HepG2 (cell line): Measurements from ENCODE around the gene BCL2L11. TPM values are rescaled to one million over a fixed set of nuclear protein-coding genes. Genes with fewer than 3 reads are reported as not detected.

Source experiments
- ATAC-seq: fragments of 200-7000 bp; cut with Tn5 transposase; 3 replicates; pipeline ENCODE4 v1.9.1; 2020; ENCODE audit warnings: mild to moderate bottlenecking, moderate library complexity
- BruUV-seq: library from RNA; stranded (reverse); fragments of 400-500 nt; replicated peaks from 2 replicates; lab custom pipeline; 2021; lab: Mats Ljungman, UMichigan
- CTCF ChIA-PET: fragments of 300-600 bp; formaldehyde crosslinking; extraction: SDS; loops from one replicate; lab custom pipeline; 2021; ENCODE audit warnings: low total read pairs, inconsistent platforms, low intra/inter-chr PET ratio; lab: Yijun Ruan, JAX
- POLR2A ChIA-PET: fragments of 350-600 bp; sonication (Branson Sonifier 250); formaldehyde crosslinking; loops from one replicate; lab custom pipeline; 2020; ENCODE audit warnings: antibody characterized with exemption, inconsistent platforms; lab: Yijun Ruan, JAX
- DNase-seq: peaks from one replicate; pipeline ENCODE4 v3.0.0-alpha.2; 2015; ENCODE audit warnings: low spot score
- FAIRE-seq: peaks from 3 replicates; lab custom pipeline; 2011; peaks lifted over from hg19 to GRCh38; lab: Jason Lieb, UNC
- H2AFZ ChIP-seq: one replicate; pipeline ENCODE4 v1.6.1; 2011; ENCODE audit warnings: low read length, inconsistent platforms
- H3K27ac ChIP-seq: fragments of 300-600 bp; 3 replicates; pipeline ENCODE4 v1.8.0; 2011; ENCODE audit warnings: mixed run types, mild to moderate bottlenecking, mixed read lengths, low read length, inconsistent platforms; ENCODE audit not compliant: insufficient read depth; ENCODE audit errors: extremely low read length
- H3K27me3 ChIP-seq, 2 experiments: fragments of 200-600 bp in 1 of 2; 2 replicates in 1 of 2; 3 replicates in 1 of 2; pipeline versions ENCODE4 v1.6.0 to v1.8.0; 2011; ENCODE audit warnings: low read length in 2 of 2, mild to moderate bottlenecking in 2 of 2, moderate library complexity in 2 of 2, inconsistent platforms in 1 of 2; ENCODE audit not compliant: insufficient read depth in 2 of 2, control insufficient read depth in 1 of 2
- H3K36me3 ChIP-seq, 2 experiments: fragments of 200-600 bp in 1 of 2; replicated peaks in 1 of 2; 2 replicates in 1 of 2; 3 replicates in 1 of 2; pipeline versions ENCODE4 v1.5.1 to v1.8.0; 2011; ENCODE audit warnings: low read length in 2 of 2, inconsistent platforms in 1 of 2; ENCODE audit not compliant: insufficient read depth in 2 of 2, control insufficient read depth in 1 of 2
- H3K4me1 ChIP-seq: 2 replicates; pipeline ENCODE4 v1.5.1; 2012; ENCODE audit warnings: low read length, inconsistent platforms; ENCODE audit not compliant: insufficient read depth
- H3K4me2 ChIP-seq: 2 replicates; pipeline ENCODE4 v1.6.0; 2011; ENCODE audit warnings: low read depth, low read length, inconsistent platforms
- H3K4me3 ChIP-seq, 3 experiments: fragments of 200-600 bp in 1 of 3; sonication (generic), shearing (Covaris generic) in 1 of 3; replicated peaks in 1 of 3; 2 replicates each; pipeline ENCODE4 v1.5.1; 2011 to 2016; ENCODE audit warnings: low read length in 3 of 3, inconsistent platforms in 2 of 3, low read depth in 2 of 3, mild to moderate bottlenecking in 2 of 3, control low read depth in 1 of 3, mixed read lengths in 1 of 3; ENCODE audit not compliant: insufficient read depth in 1 of 3
- H3K79me2 ChIP-seq: one replicate; pipeline ENCODE4 v1.6.1; 2011; ENCODE audit warnings: low read length, inconsistent platforms; ENCODE audit not compliant: insufficient read depth
- H3K9ac ChIP-seq: 2 replicates; pipeline ENCODE4 v1.6.0; 2011; ENCODE audit warnings: mild to moderate bottlenecking, low read depth, low read length, inconsistent platforms; ENCODE audit not compliant: insufficient read depth
- H3K9me3 ChIP-seq: 2 replicates; pipeline ENCODE4 v1.5.1; 2012; ENCODE audit warnings: mild to moderate bottlenecking, low read length
- H4K20me1 ChIP-seq: 2 replicates; pipeline ENCODE4 v1.6.0; 2011; ENCODE audit warnings: inconsistent platforms, mild to moderate bottlenecking, low read length, moderate library complexity; ENCODE audit not compliant: insufficient read depth
- CEBPG ChIP-seq: IDR thresholded peaks from 2 replicates; pipeline ENCODE4 v1.6.1; 2016
- CENPT ChIP-seq: sonication (generic); formaldehyde crosslinking; IDR thresholded peaks from 2 replicates; pipeline ENCODE4 v1.8.0; 2022; ENCODE audit warnings: low read depth, mild to moderate bottlenecking, moderate library complexity, missing genetic modification reagents
- ISX ChIP-seq: sonication (generic); formaldehyde crosslinking; conservative IDR thresholded peaks from 2 replicates; pipeline ENCODE4 v1.5.0; 2020; ENCODE audit warnings: missing genetic modification reagents
- RFXANK ChIP-seq: IDR thresholded peaks from 2 replicates; pipeline ENCODE4 v1.6.1; 2016
- STAT5B ChIP-seq: sonication (generic); formaldehyde crosslinking; IDR thresholded peaks from 2 replicates; pipeline ENCODE4 v1.4.0; 2020; ENCODE audit warnings: missing genetic modification reagents
- ZMYM4 ChIP-seq: sonication (generic); formaldehyde crosslinking; IDR thresholded peaks from 2 replicates; pipeline ENCODE4 v1.8.1; 2023; ENCODE audit warnings: mild to moderate bottlenecking, missing genetic modification reagents
- ZNF234 ChIP-seq: sonication (generic); formaldehyde crosslinking; conservative IDR thresholded peaks from 2 replicates; pipeline ENCODE4 v1.5.1; 2020; ENCODE audit warnings: mild to moderate bottlenecking, missing genetic modification reagents
- ZNF616 ChIP-seq: sonication (generic); formaldehyde crosslinking; IDR thresholded peaks from 2 replicates; pipeline ENCODE4 v1.5.0; 2020; ENCODE audit warnings: low read depth, mild to moderate bottlenecking, missing genetic modification reagents
- ZNF747 ChIP-seq: sonication (generic); formaldehyde crosslinking; IDR thresholded peaks from 2 replicates; pipeline ENCODE4 v1.8.1; 2023; ENCODE audit warnings: missing genetic modification reagents, mild to moderate bottlenecking, borderline replicate concordance
- WGBS: methylation state at CpG from one replicate; pipeline ENCODE4 v1.1.6; 2017; ENCODE audit warnings: low lambda C conversion rate; 5-methylcytosine and 5-hydroxymethylcytosine counted together
- in situ Hi-C: cut with HindIII; loops from 2 replicates; pipeline ENCODE4 v1.10.0; 2017; ENCODE audit warnings: low pct_unique_long_range_greater_than_20kb; ENCODE audit not compliant: extremely low pct_ligation_motif_present
- intact Hi-C: fragments of 100-400 bp; cut with micrococcal nuclease; formaldehyde crosslinking; loops from one replicate; pipeline ENCODE4 v1.10.0; 2022; ENCODE audit not compliant: unreplicated experiment
- polyA plus RNA-seq, 8 experiments: library from polyadenylated mRNA; depleted of rRNA in 3 of 8; stranded (reverse) in 7 of 8; unstranded in 1 of 8; fragments of >200 nt; fragmentation: Illumina TruSeq in 4 of 8; extraction: Trizol in 4 of 8; gene quantifications; 2 replicates each; pipeline versions ENCODE4 v1.2.1 to v1.2.3, GENCODE V29; 2011 to 2016; ENCODE audit warnings: low read depth in 4 of 8, missing spikeins in 1 of 8, mixed read lengths in 1 of 8; ENCODE audit not compliant: insufficient read depth in 1 of 8
- total RNA-seq, 5 experiments: library from RNA; depleted of rRNA; stranded (reverse); fragments of >200 nt; fragmentation: Illumina TruSeq; extraction: Trizol; gene quantifications; 2 replicates each; pipeline ENCODE4 v1.2.3, GENCODE V29; 2016; ENCODE audit warnings: low read depth in 1 of 5
- TF ChIP-seq, protein P1 (sequence below): sonication (generic); formaldehyde crosslinking; IDR thresholded peaks from 2 replicates; pipeline ENCODE4 v1.5.0; 2020; ENCODE audit warnings: missing genetic modification reagents
- TF ChIP-seq, protein P2 (sequence below): IDR thresholded peaks from 2 replicates; pipeline ENCODE4 v1.6.1; 2016; ENCODE audit warnings: mild to moderate bottlenecking
- TF ChIP-seq, protein P3 (sequence below): sonication (generic); formaldehyde crosslinking; IDR thresholded peaks from 2 replicates; pipeline ENCODE4 v1.5.0; 2020; ENCODE audit warnings: mild to moderate bottlenecking, missing genetic modification reagents, borderline replicate concordance
- TF ChIP-seq, protein P4 (sequence below): sonication (generic); formaldehyde crosslinking; IDR thresholded peaks from 2 replicates; pipeline ENCODE4; 2020; ENCODE audit warnings: missing genetic modification reagents, mild to moderate bottlenecking, borderline replicate concordance
- TF ChIP-seq, protein P5 (sequence below): sonication (generic); formaldehyde crosslinking; conservative IDR thresholded peaks from 2 replicates; pipeline ENCODE4 v1.4.0; 2020; ENCODE audit warnings: missing genetic modification reagents

Gene BCL2L11
- total and polyA plus RNA-seq, 2 of the 13 experiments (the other 11 are each of a cell fraction or from before 2014, with no cell fraction given): 6.1 to 9.7 TPM

DNA sequence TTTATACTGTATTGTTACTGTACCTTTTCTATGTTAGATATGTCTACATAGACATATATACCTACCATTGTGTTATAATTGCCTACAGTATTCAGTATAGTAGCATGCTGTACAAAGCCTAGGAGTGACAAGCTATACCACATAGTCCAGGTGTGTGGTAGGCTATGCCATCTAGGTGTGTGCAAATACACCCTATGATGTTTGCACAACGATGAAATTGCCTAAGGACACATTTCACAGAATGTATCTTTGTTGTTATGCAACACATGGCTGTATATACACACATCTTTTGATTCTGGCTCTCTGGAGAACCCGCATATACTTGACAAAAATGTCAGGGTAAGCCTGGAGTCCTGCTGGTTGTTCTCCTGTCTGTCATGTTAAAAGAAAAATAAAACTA is 85.1 kb downstream of the BCL2L11 start:
- POLR2A ChIA-PET: no interaction called here
- FAIRE-seq (no peak), DNase-seq (no peak), ATAC-seq (no peak)
- CTCF ChIA-PET: no interaction called here
- no peak overlapping the region for H2AFZ ChIP-seq
- H3K4me1 ChIP-seq: no peaks in the 10 kb centered on the region
- intact Hi-C loops (no loop called here), in situ Hi-C loops (no loop called here)
- no TSS peak for BruUV-seq
- H4K20me1 ChIP-seq: no peaks in the 10 kb centered on the region
- no peak overlapping the region for H3K27ac ChIP-seq
- H3K9ac ChIP-seq: no peak overlapping the region
- H3K9me3 ChIP-seq: no peaks in the 10 kb centered on the region
- no peak overlapping the region for H3K4me3 ChIP-seq
- peaks cover 0 to 2% of the 10 kb centered on the region in 2 experiments; a peak in 1 of 5 replicates for H3K36me3 ChIP-seq
- 63% methylated on average over 2 of the region's 2 CpGs for WGBS
- H3K27me3 ChIP-seq: no peaks in the 10 kb centered on the region
- H3K79me2 ChIP-seq: no peaks in the 10 kb centered on the region
- no peak overlapping the region for H3K4me2 ChIP-seq
- TF ChIP-seq, protein P1, sequence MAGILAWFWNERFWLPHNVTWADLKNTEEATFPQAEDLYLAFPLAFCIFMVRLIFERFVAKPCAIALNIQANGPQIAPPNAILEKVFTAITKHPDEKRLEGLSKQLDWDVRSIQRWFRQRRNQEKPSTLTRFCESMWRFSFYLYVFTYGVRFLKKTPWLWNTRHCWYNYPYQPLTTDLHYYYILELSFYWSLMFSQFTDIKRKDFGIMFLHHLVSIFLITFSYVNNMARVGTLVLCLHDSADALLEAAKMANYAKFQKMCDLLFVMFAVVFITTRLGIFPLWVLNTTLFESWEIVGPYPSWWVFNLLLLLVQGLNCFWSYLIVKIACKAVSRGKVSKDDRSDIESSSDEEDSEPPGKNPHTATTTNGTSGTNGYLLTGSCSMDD: no peak
- no peak for TF ChIP-seq STAT5B (CRISPR knock-in tag)
- TF ChIP-seq, protein P2, sequence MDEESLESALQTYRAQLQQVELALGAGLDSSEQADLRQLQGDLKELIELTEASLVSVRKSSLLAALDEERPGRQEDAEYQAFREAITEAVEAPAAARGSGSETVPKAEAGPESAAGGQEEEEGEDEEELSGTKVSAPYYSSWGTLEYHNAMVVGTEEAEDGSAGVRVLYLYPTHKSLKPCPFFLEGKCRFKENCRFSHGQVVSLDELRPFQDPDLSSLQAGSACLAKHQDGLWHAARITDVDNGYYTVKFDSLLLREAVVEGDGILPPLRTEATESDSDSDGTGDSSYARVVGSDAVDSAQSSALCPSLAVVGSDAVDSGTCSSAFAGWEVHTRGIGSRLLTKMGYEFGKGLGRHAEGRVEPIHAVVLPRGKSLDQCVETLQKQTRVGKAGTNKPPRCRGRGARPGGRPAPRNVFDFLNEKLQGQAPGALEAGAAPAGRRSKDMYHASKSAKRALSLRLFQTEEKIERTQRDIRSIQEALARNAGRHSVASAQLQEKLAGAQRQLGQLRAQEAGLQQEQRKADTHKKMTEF (CRISPR knock-in tag): no peak
- no peak for TF ChIP-seq ZNF616 (CRISPR knock-in tag)
- no peak for TF ChIP-seq ISX (CRISPR knock-in tag)
- TF ChIP-seq, protein P3, sequence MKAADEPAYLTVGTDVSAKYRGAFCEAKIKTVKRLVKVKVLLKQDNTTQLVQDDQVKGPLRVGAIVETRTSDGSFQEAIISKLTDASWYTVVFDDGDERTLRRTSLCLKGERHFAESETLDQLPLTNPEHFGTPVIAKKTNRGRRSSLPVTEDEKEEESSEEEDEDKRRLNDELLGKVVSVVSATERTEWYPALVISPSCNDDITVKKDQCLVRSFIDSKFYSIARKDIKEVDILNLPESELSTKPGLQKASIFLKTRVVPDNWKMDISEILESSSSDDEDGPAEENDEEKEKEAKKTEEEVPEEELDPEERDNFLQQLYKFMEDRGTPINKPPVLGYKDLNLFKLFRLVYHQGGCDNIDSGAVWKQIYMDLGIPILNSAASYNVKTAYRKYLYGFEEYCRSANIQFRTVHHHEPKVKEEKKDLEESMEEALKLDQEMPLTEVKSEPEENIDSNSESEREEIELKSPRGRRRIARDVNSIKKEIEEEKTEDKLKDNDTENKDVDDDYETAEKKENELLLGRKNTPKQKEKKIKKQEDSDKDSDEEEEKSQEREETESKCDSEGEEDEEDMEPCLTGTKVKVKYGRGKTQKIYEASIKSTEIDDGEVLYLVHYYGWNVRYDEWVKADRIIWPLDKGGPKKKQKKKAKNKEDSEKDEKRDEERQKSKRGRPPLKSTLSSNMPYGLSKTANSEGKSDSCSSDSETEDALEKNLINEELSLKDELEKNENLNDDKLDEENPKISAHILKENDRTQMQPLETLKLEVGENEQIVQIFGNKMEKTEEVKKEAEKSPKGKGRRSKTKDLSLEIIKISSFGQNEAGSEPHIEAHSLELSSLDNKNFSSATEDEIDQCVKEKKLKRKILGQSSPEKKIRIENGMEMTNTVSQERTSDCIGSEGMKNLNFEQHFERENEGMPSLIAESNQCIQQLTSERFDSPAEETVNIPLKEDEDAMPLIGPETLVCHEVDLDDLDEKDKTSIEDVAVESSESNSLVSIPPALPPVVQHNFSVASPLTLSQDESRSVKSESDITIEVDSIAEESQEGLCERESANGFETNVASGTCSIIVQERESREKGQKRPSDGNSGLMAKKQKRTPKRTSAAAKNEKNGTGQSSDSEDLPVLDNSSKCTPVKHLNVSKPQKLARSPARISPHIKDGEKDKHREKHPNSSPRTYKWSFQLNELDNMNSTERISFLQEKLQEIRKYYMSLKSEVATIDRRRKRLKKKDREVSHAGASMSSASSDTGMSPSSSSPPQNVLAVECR: no peak
- TF ChIP-seq ZNF747: no peak
- TF ChIP-seq, protein P4, sequence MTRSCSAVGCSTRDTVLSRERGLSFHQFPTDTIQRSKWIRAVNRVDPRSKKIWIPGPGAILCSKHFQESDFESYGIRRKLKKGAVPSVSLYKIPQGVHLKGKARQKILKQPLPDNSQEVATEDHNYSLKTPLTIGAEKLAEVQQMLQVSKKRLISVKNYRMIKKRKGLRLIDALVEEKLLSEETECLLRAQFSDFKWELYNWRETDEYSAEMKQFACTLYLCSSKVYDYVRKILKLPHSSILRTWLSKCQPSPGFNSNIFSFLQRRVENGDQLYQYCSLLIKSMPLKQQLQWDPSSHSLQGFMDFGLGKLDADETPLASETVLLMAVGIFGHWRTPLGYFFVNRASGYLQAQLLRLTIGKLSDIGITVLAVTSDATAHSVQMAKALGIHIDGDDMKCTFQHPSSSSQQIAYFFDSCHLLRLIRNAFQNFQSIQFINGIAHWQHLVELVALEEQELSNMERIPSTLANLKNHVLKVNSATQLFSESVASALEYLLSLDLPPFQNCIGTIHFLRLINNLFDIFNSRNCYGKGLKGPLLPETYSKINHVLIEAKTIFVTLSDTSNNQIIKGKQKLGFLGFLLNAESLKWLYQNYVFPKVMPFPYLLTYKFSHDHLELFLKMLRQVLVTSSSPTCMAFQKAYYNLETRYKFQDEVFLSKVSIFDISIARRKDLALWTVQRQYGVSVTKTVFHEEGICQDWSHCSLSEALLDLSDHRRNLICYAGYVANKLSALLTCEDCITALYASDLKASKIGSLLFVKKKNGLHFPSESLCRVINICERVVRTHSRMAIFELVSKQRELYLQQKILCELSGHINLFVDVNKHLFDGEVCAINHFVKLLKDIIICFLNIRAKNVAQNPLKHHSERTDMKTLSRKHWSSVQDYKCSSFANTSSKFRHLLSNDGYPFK (CRISPR knock-in tag): no peak
- TF ChIP-seq ZNF234: no peak
- no peak for TF ChIP-seq RFXANK (CRISPR knock-in tag)
- TF ChIP-seq, protein P5, sequence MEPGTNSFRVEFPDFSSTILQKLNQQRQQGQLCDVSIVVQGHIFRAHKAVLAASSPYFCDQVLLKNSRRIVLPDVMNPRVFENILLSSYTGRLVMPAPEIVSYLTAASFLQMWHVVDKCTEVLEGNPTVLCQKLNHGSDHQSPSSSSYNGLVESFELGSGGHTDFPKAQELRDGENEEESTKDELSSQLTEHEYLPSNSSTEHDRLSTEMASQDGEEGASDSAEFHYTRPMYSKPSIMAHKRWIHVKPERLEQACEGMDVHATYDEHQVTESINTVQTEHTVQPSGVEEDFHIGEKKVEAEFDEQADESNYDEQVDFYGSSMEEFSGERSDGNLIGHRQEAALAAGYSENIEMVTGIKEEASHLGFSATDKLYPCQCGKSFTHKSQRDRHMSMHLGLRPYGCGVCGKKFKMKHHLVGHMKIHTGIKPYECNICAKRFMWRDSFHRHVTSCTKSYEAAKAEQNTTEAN (CRISPR knock-in tag): no peak
- peak; percentile 43; the same call in 1 of the 2 replicates for TF ChIP-seq CEBPG (CRISPR knock-in tag)
- no peak for TF ChIP-seq ZMYM4 (CRISPR knock-in tag)
- TF ChIP-seq CENPT (CRISPR knock-in tag): no peak
